Fibroblast of lung (primary cell): ENCODE measurements around the gene RSL24D1.

Experiments used
- CTCF ChIP-seq, 2 donors: IDR thresholded peaks in 1 of 2; conservative IDR thresholded peaks in 1 of 2; 1 replicate in 1 of 2; 2 replicates in 1 of 2; pipeline ENCODE4 v1.5.1; 2011 to 2012; ENCODE audit warnings: low read length in 2 of 2, control low read depth in 1 of 2, inconsistent platforms in 1 of 2, low read depth in 1 of 2, mild to moderate bottlenecking in 1 of 2
- EZH2 ChIP-seq: IDR thresholded peaks from 2 replicates; pipeline ENCODE4 v1.5.1; 2012; ENCODE audit warnings: low read length, control low read depth, mild to moderate bottlenecking; ENCODE audit errors: missing control alignments

DNA sequence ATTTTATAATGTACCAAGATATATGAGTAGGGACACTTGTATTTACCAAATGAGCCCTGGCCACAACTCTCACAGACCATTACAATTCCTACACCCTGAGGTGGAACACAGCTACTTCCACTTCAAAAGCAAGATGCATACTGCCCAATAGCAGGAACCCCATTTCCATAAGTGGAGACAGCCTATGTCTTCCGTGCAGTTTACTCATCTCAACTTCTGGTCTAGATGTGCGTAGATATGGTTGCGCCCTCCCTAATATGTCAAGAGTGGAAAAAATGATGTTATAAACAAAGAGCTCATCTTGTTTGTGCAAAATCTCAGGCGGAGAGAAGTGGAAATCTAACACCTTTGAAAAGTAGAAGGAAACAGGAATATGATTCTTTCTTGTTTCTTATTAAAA is 48.3 kb upstream of the RSL24D1 start:
- TF ChIP-seq CTCF (conservative IDR thresholded peaks at IDR 0.05 in 1 of 2, IDR thresholded peaks at IDR 0.05 in 1 of 2; ENCODE audit: low read depth in 1 of 2, low read length in 2 of 2) (no peak), EZH2 (no peak)
